ENCODE results near the gene RHOG.

GRCh38 chr11:3853545-3853842 lies 12.7 kb upstream of the RHOG start:
- TF ChIP-seq POLR2A (IDR thresholded peaks at IDR 0.05; ENCODE audit: low read depth, low read length) (no peak), TAF1 (IDR thresholded peaks at IDR 0.05; ENCODE audit: low read depth, low read length) (no peak), POLR2AphosphoS5 (IDR thresholded peaks at IDR 0.05; ENCODE audit: low read depth, low read length) (no peak)

Measured in GM12891 (cell line).